GM12878 (cell line): ENCODE data around the gene KATNB1. TPM values are rescaled to one million over a fixed set of nuclear protein-coding genes. Genes with fewer than 3 reads are reported as not detected.

Source experiments
- ATAC-seq: fragments of 200-7000 bp; cut with Tn5 transposase; 3 replicates; pipeline ENCODE4 v1.9.1; 2020; ENCODE audit warnings: mild to moderate bottlenecking, moderate library complexity
- BruUV-seq: library from RNA; stranded (reverse); fragments of 400-500 nt; replicated peaks from 2 replicates; lab custom pipeline; 2021; lab: Mats Ljungman, UMichigan
- CTCF ChIA-PET: fragments of 300-600 bp; sonication (Branson Sonifier 250); formaldehyde crosslinking; extraction: SDS; loops from one replicate; lab custom pipeline; 2021; ENCODE audit warnings: inconsistent platforms; lab: Yijun Ruan, JAX
- POLR2A ChIA-PET: fragments of 350-600 bp; formaldehyde crosslinking; extraction: SDS; loops from one replicate; lab custom pipeline; 2021; ENCODE audit warnings: inconsistent platforms; lab: Charles Lee
- RAD21 ChIA-PET: fragments of 300-600 bp; sonication (Branson Sonifier 250); formaldehyde crosslinking; loops from one replicate; lab custom pipeline; 2023; ENCODE audit warnings: antibody characterized with exemption; ENCODE audit not compliant: unreplicated experiment; lab: Charles Lee
- SMC1A ChIA-PET: fragments of 300-600 bp; sonication (Branson Sonifier 250); formaldehyde crosslinking; loops from one replicate; lab custom pipeline; 2023; ENCODE audit not compliant: unreplicated experiment, uncharacterized antibody; lab: Charles Lee
- DNase-seq: peaks from one replicate; pipeline ENCODE4 v3.0.0-alpha.2; 2011; ENCODE audit warnings: low read depth, low spot score
- FAIRE-seq: peaks from 3 replicates; lab custom pipeline; 2011; peaks lifted over from hg19 to GRCh38; lab: Jason Lieb, UNC
- H2AFZ ChIP-seq: 2 replicates; pipeline ENCODE4 v1.6.0; 2011; ENCODE audit warnings: low read depth, low read length, control low read depth; ENCODE audit not compliant: control insufficient read depth
- H3K27ac ChIP-seq: 2 replicates; pipeline ENCODE4 v1.5.1; 2011; ENCODE audit warnings: control low read depth; ENCODE audit not compliant: control insufficient read depth, insufficient read depth
- H3K27me3 ChIP-seq, 2 experiments: replicated peaks in 1 of 2; 2 replicates each; pipeline versions ENCODE4 v1.6.0 to v1.6.1; 2011; ENCODE audit warnings: low read length in 1 of 2; ENCODE audit not compliant: control insufficient read depth in 2 of 2, insufficient read depth in 2 of 2
- H3K36me3 ChIP-seq, 2 experiments: 2 replicates each; pipeline ENCODE4 v1.5.1; 2011; ENCODE audit warnings: low read length in 1 of 2; ENCODE audit not compliant: control insufficient read depth in 2 of 2, insufficient read depth in 2 of 2
- H3K4me1 ChIP-seq: 2 replicates; pipeline ENCODE4 v1.6.1; 2011; ENCODE audit warnings: mild to moderate bottlenecking, low read length, moderate library complexity, mixed read lengths; ENCODE audit not compliant: control insufficient read depth, insufficient read depth
- H3K4me2 ChIP-seq: 2 replicates; pipeline ENCODE4 v1.6.0; 2011; ENCODE audit warnings: control low read depth; ENCODE audit not compliant: control insufficient read depth, insufficient read depth
- H3K4me3 ChIP-seq: fragments of 200-600 bp; sonication (generic); 2 replicates; pipeline ENCODE4 v1.5.1; 2016
- H3K79me2 ChIP-seq: 2 replicates; pipeline ENCODE4 v1.6.0; 2011; ENCODE audit warnings: low read length; ENCODE audit not compliant: control insufficient read depth, insufficient read depth
- H3K9ac ChIP-seq: 2 replicates; pipeline ENCODE4 v1.8.0; 2011; ENCODE audit warnings: low read length, control low read depth, mixed read lengths; ENCODE audit not compliant: control insufficient read depth, insufficient read depth
- H3K9me3 ChIP-seq: replicated peaks from 3 replicates; pipeline ENCODE4 v1.5.1; 2011; ENCODE audit warnings: mild to moderate bottlenecking, low read length; ENCODE audit not compliant: control insufficient read depth, insufficient read depth
- H4K20me1 ChIP-seq: 2 replicates; pipeline ENCODE4 v1.6.0; 2011; ENCODE audit not compliant: control insufficient read depth, insufficient read depth
- ATF2 ChIP-seq: IDR thresholded peaks from 2 replicates; pipeline ENCODE4 v1.6.1; 2012; ENCODE audit warnings: low read length, inconsistent platforms
- PML ChIP-seq: IDR thresholded peaks from 2 replicates; pipeline ENCODE4 v1.6.1; 2012; ENCODE audit warnings: low read length, inconsistent platforms
- RFX5 ChIP-seq: IDR thresholded peaks from 2 replicates; pipeline ENCODE4 v1.6.1; 2011; ENCODE audit warnings: low read depth, low read length, improper control_type of control experiment
- SPI1 ChIP-seq: IDR thresholded peaks from 2 replicates; pipeline ENCODE4 v1.6.1; 2011; ENCODE audit warnings: low read depth, mild to moderate bottlenecking, low read length, moderate library complexity, borderline replicate concordance; ENCODE audit not compliant: insufficient read depth
- ZSCAN29 ChIP-seq: fragments of 450-650 bp; IDR thresholded peaks from 2 replicates; pipeline ENCODE4 v1.6.1; 2017; ENCODE audit warnings: mild to moderate bottlenecking, moderate library complexity
- WGBS: methylation state at CpG from one replicate; pipeline ENCODE4 v1.1.6; 2016; ENCODE audit warnings: low lambda C conversion rate; ENCODE audit not compliant: insufficient replicate concordance, insufficient coverage; ENCODE audit errors: missing lambda C conversion rate; 5-methylcytosine and 5-hydroxymethylcytosine counted together
- in situ Hi-C: fragments of 300-500 bp; cut with MboI; formaldehyde crosslinking; loops from 9 replicates; pipeline ENCODE4 v1.14.3; 2018; ENCODE audit warnings: mixed read lengths
- intact Hi-C: fragments of 100-400 bp; cut with micrococcal nuclease; formaldehyde crosslinking; loops from one replicate; pipeline ENCODE4 v1.14.2; 2022; ENCODE audit not compliant: unreplicated experiment
- polyA plus RNA-seq, 11 experiments: library from polyadenylated mRNA; depleted of rRNA in 4 of 11; unstranded in 6 of 11; stranded (reverse) in 5 of 11; fragments of >200 nt; fragmentation: Nextera tagmentation in 4 of 11; fragmentation: Illumina TruSeq in 1 of 11; extraction: Ambion mirVana in 4 of 11; extraction: Trizol in 1 of 11; gene quantifications; 1 replicate in 1 of 11; 2 replicates in 10 of 11; pipeline versions ENCODE4 v1.2.1 to v1.2.3, GENCODE V29; 2011 to 2016; ENCODE audit warnings: inconsistent platforms in 2 of 11, missing spikeins in 2 of 11, low read depth in 1 of 11
- total RNA-seq, 4 experiments: library from RNA; depleted of rRNA in 3 of 4; stranded (reverse); fragments of >200 nt in 3 of 4; fragmentation: Illumina TruSeq in 1 of 4; extraction: Trizol in 1 of 4; gene quantifications; 2 replicates each; pipeline versions ENCODE4 v1.2.1 to v1.2.3, GENCODE V29; 2013 to 2021

KATNB1 gene
- total and polyA plus RNA-seq, 10 of the 15 experiments (the other 5 are each of a cell fraction or from before 2014, with no cell fraction given), result 0.71 to 46.5 (median 19.5) TPM

- FAIRE-seq (no peak), DNase-seq (no peak), ATAC-seq (no peak)
- H2AFZ ChIP-seq, result no peak overlapping the region
- no peaks in the 10 kb centered on the region for H3K79me2 ChIP-seq
- in situ Hi-C loops (no loop called here), intact Hi-C loops (no loop called here)
- no peak overlapping the region for H3K27ac ChIP-seq
- H3K36me3 ChIP-seq, result no peaks in the 10 kb centered on the region
- H3K4me2 ChIP-seq, result no peak overlapping the region
- H3K4me3 ChIP-seq, result no peak overlapping the region
- no peaks in the 10 kb centered on the region; a peak in 2 of 4 replicates for H3K27me3 ChIP-seq
- BruUV-seq, result no TSS peak
- ChIA-PET CTCF (no interaction called here), RAD21 (no interaction called here), SMC1A (no interaction called here)
- H3K9ac ChIP-seq, result no peak overlapping the region
- H3K9me3 ChIP-seq, result no peaks in the 10 kb centered on the region
- H4K20me1 ChIP-seq, result no peaks in the 10 kb centered on the region
- WGBS, result 63% methylated on average over 7 of the region's 7 CpGs
- no peaks in the 10 kb centered on the region for H3K4me1 ChIP-seq
- no peak for TF ChIP-seq ATF2
- TF ChIP-seq, all 136 proteins: peak for 0
- POLR2A ChIA-PET, result no interaction called here
These were observed 48.8 kb downstream of the KATNB1 start for GRCh38 chr16:57784334-57784733.

- Histone ChIP-seq H3K4me3 (no peak overlapping the region), H2AFZ (no peak overlapping the region), H3K9me3 (no peaks in the 10 kb centered on the region), H4K20me1 (no peaks in the 10 kb centered on the region), H3K79me2 (no peaks in the 10 kb centered on the region), H3K27ac (no peak overlapping the region), H3K36me3 (no peaks in the 10 kb centered on the region), H3K4me2 (no peak overlapping the region), H3K27me3 (no peaks in the 10 kb centered on the region; a peak in 2 of 4 replicates), H3K9ac (no peak overlapping the region), H3K4me1 (no peaks in the 10 kb centered on the region)
- no TSS peak for BruUV-seq
- 54% methylated on average over 10 of the region's 10 CpGs for WGBS
- SMC1A ChIA-PET, result no interaction called here
- POLR2A ChIA-PET, result no interaction called here
- in situ Hi-C loops (no loop called here), intact Hi-C loops (no loop called here)
- TF ChIP-seq ZSCAN29 (no peak), RFX5 (no peak), PML (no peak), SPI1 (no peak)
- FAIRE-seq, result no peak
- DNase-seq, result no peak
- CTCF ChIA-PET, result no interaction called here
- no peak for ATAC-seq
- RAD21 ChIA-PET, result no interaction called here
These were observed 49.8 kb downstream of the KATNB1 start for GRCh38 chr16:57785385-57785784.
